HG03159 (cell line): Measurements from ENCODE around the gene TMEM267.
"Not testable (repeated sequence)": the region's sequence is repeated elsewhere in the genome, so short reads cannot be mapped to it uniquely, and the experiment has no call there.

Source experiments
- ATAC-seq: cut with Tn5 transposase; IDR thresholded peaks from one replicate; pipeline ENCODE4 v1.9.1; 2021; ENCODE audit warnings: mild to moderate bottlenecking, moderate library complexity; ENCODE audit not compliant: unreplicated experiment

Gene TMEM267, protein sequence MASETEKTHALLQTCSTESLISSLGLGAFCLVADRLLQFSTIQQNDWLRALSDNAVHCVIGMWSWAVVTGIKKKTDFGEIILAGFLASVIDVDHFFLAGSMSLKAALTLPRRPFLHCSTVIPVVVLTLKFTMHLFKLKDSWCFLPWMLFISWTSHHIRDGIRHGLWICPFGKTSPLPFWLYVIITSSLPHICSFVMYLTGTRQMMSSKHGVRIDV

GRCh38 chr5:43483298-43484105 is at the start of gene TMEM267:
TMEM267 (minus strand) TSS chr5:43483865; CDS start chr5:43453969, 29,896 bp downstream.
- ATAC-seq = peak; percentile 85

DNA sequence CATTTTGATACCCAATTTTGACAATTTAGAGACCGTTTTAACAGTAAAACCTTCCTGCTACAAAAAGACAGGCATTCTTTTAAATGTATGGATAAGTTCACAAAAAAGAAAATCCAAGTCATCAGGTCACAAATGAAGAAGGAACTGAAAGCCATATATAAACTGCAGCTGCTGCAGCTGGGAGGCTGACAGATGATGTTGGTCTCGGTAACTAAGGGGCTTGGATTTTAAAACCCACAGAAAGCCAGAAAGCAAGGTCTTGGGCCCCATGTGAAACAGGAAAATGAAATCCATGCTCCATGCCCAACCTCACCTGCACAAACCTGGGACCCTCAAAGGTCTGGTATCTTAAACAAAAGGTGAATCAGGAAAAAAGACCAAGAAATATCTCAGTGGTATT is 47.0 kb upstream of the TMEM267 start:
- ATAC-seq = peak; percentile 78

DNA sequence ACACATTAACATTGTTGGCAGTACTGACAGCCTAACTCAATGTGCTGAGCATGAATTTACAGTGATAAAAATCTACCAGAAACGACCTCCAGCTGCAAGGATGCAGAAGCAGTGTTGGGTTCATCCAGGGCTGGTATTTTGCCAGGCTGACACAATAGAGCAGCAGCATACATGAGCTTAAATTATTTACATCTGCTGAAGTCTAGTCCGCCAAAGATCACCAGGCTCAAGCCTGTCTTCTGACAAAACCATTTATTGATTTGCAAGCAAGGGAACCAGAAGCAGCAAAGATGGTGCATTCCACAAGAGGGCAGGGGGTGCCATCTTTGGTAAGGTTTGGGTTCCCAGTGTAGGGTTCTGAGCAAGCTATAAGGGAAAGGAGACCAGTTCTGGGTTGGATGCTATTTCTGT is 40.0 kb upstream of the TMEM267 start:
- ATAC-seq = no peak

DNA sequence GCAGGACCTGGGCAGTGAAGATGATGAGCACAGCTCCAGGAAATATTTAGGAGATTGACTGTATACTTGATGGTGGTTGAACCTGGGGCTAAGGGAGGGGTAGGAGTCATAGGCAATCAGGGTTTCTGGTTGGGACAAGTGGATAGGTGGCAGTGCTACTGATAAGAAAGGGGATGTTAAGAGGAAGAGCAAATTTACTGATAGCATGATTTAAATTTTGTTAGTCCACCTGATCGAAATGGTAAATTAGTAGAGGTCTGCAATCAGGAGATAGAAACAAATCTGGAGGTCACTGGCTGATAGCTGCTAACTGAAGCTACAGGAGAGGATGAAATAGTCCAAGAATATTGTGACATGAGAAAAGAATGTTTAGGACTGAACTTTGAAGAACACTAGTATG is 37.0 kb upstream of the TMEM267 start:
- no peak for ATAC-seq

GRCh38 chr5:43515678-43516048 is 32.0 kb upstream of the TMEM267 start:
- no peak for ATAC-seq

GRCh38 chr5:43514816-43515677 is 31.4 kb upstream of the TMEM267 start, which contains the start of gene C5orf34:
C5orf34 (minus strand) TSS chr5:43515148; CDS start chr5:43509339, 5,809 bp downstream.
- peak; percentile 96 for ATAC-seq

DNA sequence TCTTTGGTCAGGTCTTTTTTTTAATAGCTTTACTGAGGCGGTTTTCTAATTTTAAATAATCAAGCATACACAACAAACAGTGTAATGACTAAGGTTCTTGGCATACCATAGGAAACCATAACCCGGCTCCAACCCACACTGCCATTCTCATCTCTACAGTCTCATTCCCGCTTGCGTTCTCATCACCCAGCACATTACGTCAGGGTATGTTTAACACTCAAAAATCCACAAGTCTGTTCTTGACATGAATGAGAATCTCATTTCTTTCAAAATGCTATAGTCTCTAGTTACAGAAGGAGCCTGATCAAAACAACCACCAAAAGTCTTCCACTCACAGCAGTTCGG is 30.8 kb upstream of the TMEM267 start:
- ATAC-seq = peak; percentile 32

- ATAC-seq = no peak
Measured at GRCh38 chr5:43514025-43514424, 30.4 kb upstream of the TMEM267 start.

DNA sequence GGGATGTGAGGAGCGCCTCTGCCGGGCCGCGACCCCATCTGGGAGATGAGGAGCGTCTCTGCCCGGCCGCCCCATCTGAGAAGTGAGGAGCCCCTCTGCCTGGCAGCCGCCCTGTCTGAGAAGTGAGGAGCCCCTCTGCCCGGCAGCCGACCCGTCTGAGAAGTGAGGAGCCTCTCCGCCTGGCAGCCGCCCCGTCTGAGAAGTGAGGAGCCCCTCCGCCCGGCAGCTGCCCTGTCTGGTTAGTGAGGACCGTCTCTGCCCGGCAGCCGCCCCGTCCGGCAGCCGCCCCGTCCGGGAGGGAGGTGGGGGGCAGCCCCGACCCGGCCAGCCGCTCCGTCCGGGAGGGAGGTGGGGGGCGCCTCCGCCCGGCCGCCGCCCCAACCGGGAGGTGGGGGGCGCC is 27.4 kb upstream of the TMEM267 start:
- ATAC-seq = not testable (repeated sequence)

DNA sequence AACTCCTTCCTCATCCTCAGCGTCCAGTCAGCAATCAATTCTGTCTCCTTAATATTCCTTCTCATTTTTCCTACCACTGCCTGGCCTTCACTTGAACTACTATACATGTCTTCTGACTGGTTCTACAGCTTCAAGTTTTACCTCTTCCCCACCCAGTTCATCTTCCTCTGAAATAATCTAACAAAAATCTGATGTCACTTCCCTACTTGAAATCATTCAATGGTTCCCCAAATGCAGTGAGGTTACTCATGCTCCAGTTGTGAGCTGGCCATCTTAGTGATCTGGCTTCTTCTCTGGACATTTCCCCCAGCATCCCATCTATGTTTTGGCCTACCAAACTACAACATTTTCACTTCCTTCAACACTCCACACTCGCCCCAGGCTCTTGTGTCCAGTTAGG is 14.9 kb upstream of the TMEM267 start:
- no peak for ATAC-seq

- no peak for ATAC-seq
Measured at GRCh38 chr5:43497311-43498104, 13.8 kb upstream of the TMEM267 start.

DNA sequence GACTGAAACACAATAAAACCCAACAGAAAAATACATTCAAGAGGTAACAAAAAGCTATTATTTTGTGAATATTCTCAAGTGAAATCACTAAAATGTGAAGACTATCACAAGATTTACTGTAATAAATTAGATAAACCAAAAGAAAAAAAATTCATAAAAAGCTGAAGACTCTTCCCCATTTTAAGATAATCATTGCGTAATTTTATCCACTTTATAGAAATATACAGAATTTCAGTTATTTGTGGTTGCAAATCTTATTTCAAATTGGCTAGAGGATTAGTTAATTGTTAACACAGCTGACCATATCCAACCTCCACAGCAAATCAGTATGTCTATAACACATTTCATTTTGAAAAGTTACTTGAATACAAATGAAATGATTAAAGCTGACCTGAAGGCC is 7.7 kb upstream of the TMEM267 start:
- ATAC-seq = no peak

DNA sequence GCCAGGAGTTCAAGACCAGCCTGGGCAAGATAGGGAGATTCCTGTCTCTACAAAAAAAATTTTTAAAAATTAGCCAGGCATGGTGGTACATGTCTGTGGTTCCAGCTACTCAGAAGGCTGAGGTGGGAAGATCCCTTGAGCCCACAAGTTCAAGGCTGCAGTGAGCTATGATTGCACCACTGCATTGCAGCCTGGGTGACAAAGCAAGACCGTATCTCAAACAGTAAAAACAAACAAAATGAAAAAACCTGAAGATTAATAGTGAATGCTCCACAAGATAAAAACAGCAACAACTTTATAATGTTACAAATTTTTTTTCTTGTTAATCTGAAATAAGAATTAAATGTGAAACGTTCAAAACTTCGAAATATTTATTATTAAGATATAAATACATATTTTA is 2.7 kb upstream of the TMEM267 start:
- ATAC-seq = no peak

GRCh38 chr5:43485406-43485805 is 1.7 kb upstream of the TMEM267 start:
- no peak for ATAC-seq

DNA sequence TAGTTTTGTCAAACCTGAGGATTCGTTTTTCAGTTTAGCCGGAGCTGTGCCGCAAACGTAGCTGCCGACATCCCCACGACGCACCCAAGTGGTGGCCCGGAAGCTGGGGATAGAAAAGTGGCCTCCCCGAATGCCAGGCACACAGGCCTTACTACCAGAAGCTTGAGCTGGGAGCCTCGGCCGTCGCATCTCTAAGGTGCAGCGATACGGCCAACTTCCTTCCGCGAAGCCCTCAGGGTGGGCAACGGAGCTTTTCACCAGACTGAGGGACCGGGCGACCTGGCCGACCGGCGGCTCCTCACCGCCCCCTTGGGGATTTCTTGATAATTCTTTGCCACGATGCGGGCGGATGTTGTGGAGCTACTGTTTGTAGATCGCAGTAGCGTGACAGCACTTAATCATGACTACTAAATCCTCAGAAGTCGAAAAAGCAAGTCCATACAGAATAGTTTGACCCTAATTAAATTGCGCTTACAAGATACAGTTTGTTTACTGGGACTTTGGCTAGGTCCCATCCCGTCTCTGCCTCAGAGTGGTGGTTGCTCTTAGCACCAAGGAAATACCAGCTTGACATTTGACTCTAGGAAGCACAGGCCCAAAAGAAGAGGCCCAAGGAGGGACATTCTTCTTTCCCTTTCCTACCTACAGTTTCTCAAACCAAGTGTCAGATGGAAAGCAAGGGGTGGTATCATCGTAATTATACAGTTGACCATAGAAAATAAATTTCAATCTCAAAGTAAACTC is 613 bp upstream of the TMEM267 start:
- ATAC-seq = peak; percentile 81

GRCh38 chr5:43482490-43483297 is 971 bp downstream of the TMEM267 start:
- no peak for ATAC-seq

- no peak for ATAC-seq
Measured at GRCh38 chr5:43469671-43470391, 13.8 kb downstream of the TMEM267 start.

GRCh38 chr5:43467100-43467499 is 16.6 kb downstream of the TMEM267 start:
- ATAC-seq = no peak

GRCh38 chr5:43465455-43465854 is 18.2 kb downstream of the TMEM267 start:
- not testable (repeated sequence) for ATAC-seq
